Activated CD4-positive, alpha-beta T cell treated with anti-CD3 and anti-CD28 coated beads for 4 hours (primary cell): ENCODE results near the gene DGCR6L.
"Not testable (repeated sequence)": the region's sequence is repeated elsewhere in the genome, so short reads cannot be mapped to it uniquely, and the experiment has no call there.

ENCODE experiments used
- DNase-seq, 2 donors: peaks; one replicate each; pipeline ENCODE4 v3.0.0-alpha.2; 2020

DGCR6L gene

DNA sequence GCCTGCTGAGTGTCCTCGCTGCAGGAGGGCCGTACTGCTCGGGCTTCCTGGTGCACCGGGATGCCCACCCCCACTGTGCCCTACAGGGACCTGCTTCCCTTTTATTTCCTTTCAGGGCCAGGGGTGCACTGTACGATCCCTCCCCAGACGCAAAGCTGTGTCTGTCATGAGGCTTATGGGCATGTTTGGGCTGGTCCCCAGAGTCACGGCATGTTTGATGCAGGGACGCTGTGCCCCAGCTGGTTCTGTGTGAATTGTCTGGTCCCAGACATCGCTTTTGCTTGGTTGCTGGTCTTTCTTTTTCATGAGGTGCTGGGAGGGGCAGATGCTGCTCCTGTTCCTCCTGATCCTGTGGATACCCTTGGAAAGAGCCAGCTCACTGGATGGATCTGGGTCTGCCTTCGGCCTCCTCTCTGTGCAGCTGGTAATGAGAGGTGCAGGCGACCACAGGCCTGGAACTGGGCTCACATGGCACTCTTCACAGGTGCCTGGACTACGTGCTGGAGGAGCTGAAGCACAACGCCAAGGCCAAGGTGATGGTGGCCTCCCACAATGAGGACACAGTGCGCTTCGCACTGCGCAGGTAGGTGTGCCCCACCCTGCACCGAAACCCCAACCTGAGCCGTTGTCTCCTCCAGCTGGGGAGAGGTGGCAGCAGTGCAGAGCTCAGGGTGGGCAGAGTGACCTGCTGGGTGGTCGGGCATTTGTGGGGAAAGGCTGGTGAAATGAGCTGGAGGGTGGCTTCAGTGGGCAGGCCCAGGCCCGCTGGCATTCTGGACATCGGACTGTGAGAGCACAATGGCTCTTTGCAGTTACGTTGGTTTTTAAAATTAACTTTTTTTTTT, 10.8 kb downstream of the DGCR6L start:
- not testable (repeated sequence) for DNase-seq

DNA sequence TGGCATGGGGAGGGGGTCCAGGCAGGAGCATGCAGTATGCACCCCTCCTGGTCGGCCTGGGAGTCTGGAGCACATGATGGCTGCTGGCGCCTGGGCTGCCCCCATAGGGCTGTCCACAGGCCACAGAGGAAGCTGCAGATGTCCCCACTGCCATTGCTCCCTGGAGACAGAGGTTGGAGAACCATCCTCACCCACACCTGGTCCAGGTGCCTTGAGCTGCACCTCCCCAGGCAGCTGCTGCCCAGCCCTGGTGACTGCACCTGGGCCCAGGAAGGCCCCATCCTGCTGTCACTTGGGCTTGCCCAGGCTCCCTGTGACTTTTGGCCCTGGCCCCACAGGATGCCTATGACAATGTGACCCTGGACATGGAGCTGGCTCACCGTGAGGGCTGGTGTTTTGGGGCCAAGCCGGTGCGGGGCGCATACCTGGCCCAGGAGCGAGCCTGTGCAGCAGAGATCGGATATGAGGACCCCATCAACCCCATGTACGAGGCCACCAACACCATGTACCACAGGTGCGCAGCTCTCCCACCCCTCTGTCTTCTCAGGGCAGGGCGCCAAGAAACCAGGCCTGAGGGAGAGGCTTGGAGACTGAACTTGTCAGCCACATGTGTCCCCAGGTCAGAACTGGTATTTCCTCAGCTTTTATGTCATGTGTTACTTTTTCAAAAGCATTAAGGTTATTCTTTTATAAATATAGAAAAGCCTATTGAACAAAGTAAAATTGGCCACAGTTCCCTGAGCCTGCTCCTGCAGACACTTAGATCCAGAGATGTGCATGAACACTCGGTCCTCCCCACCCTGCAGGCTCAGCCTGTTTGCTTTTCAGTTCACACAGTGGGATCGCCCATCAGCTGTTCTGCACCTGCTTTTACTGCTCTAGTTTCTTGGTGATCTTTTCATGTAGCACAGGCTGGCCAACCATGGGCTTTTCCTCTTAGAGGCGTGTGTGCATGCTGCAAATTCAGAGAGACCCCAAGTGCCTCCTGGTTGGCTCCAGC, 12.1 kb downstream of the DGCR6L start:
- DNase-seq: not testable (repeated sequence)

DNA sequence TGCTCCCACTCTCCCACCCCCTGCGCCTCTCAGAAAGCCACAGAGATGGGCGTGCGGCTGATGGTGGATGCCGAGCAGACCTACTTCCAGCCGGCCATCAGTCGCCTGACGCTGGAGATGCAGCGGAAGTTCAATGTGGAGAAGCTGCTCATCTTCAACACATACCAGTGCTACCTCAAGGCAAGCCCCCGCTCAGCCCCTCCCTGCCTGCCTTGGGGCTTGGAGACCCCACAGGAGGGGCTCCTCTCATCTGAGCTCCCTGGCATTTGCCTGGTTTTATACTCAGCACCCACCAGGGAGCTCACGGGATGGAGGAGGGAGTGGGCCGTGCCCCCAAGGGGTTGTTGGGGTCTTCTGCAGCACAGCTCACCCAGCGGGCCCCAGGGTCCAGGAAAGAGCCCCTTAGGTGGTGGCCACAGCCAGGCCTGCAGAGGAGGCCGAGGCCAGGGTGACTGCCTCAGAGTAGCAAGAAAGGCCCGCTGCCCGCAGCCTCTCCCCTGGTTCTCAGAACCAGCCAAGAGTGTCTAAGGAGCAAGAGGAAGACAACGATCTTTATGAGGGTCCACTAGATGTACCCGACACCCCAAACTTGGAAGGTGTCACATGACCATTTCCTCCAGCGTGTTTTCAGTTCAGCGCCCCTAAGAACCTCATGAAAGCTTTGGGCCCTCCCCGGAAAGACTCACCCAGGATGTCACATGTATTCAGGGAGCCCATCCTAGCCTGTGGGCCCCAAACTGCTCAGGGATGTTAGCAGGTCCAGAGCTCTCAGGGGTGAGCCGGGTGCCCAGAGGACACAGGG, 13.0 kb downstream of the DGCR6L start:
- not testable (repeated sequence) for DNase-seq

DNA sequence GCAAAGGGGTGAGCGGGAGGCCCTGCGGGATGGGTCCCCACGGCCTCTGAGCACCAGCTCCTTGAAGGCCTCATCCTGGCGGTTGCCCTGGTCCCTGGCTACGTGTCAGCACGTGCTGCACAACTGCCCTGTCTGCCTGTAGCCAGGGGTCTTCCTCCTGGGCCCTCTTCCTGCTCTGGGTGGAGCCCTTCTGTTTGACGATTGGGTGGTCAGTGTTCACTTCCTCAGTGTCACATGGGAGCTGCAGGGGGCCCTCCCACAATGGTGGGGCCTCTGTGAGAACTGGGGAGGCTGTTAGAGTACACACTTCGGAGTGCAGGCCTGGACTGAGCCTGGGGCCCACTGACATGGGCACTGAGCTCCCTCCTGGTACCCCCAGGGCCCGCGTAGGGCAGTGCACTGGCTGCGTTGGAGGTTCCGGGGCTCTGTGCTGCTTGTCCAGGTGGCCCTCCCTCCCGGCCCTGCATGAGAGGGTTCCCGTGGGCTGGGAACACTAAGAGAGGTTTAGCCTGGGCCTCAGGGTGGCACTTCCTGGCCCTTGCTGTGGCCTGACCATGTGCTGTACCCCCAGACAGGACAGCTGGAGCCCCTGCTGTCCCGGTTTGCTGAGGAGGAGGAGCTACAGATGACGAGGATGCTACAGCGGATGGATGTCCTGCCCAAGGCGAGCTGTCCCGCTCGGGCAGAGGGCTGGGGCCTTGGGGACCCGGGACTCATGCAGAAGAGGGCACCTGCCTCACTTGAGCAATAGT, 13.8 kb downstream of the DGCR6L start:
- no peak for DNase-seq

DNA sequence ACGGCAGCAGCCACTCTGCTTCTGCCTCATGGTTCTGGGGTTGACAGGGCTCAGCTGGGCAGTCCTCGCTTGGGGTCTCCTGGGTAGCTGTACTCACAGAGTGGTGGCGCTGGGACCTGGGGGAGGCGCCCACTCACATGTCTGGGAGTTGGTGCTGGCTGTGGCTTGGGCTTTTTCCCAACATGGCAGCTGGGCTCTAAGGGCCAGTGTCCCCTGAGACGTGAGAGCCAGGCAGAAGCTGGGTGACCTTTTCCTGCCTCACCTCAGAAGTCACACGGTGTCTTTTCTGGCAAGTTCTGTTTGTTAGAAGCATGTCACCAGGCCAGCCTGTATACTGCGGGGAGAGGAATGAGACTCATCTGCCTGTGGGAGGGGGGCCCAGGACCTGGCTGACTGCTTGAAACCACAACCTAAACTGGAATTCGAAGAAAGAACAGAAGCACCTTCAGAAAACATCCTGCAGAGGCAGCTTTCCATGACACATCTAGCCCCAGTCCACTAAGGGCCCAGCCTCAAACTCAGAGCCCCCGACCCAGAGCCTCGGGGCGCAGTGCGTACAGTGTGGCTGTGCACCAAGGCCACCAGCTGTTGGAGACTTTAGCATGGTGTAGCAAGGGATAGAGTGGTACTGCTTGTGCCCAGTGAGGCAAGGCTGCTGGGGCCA, 14.5 kb downstream of the DGCR6L start:
- DNase-seq: not testable (repeated sequence)

DNA sequence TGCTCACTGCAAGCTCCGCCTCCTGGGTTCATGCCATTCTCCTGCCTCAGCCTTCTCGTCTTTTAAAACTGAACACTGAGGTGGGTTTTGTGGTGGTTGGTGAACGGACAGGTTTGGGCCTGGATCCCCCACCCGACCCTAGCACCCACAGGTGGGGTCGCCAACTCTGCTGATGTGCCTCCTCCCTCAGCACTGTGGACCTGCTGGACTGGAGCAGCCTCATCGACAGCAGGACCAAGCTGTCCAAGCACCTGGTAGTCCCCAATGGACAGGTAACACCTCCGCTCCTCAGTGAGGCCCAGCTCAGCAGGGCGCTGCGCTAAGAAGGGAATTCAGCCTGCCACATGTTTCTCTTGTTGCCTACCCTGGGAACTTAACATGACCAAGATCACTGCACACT, 15.2 kb downstream of the DGCR6L start:
- no peak for DNase-seq

DNA sequence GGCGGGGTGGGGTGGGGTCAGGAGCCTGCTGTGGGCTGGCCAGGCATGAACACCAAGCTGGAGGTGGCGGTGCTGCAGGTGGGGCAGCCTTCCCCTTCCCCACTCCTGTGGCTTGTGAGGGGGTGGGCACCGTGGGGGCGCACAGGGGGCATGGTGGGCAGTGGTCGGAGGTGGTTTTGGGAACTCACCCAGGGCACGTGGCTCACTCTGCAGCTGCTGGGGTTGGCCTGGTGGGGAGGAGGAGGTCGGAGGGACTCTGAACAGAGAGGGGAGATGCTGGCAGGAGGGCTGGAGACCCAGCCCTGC, 16.7 kb downstream of the DGCR6L start:
- DNase-seq: not testable (repeated sequence)

DNA sequence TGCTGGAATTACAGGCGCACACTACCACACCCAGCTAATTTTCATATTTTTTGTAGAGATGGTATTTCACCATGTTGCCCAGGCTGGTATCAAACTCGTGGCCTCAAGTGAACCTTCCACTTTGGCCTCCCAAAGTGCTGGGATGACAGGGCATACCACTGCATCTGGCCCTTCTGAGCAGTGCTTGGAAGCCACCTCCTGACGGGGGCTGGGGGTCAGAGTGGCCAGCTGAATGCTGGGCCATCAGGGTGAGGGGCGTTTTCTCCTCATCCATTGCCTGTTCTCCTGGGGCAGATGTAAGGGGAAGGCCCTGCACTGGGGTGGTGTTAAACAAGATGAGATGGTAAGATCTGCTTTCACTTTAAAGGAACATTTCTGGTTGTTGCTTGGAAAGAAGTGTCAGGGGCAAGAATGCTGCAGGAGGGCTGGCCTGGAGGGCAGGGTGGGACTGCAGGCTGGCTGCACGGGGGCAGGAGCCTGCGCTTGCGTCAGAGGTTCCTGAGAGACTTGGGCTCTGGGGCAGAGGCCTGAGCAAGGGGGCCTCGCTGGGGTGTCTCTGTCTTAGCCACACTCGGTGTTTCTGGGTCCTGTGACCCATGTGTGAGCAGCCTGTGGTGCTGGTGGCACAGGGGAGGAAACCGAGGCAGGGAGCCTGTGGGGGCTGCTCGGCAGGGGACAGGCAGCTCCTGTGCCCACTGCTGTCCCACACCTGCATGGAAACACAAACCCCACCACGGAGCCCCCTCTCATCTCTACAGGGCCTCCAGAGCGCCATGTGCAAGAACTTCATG, 17.2 kb downstream of the DGCR6L start:
- DNase-seq: no peak

DNA sequence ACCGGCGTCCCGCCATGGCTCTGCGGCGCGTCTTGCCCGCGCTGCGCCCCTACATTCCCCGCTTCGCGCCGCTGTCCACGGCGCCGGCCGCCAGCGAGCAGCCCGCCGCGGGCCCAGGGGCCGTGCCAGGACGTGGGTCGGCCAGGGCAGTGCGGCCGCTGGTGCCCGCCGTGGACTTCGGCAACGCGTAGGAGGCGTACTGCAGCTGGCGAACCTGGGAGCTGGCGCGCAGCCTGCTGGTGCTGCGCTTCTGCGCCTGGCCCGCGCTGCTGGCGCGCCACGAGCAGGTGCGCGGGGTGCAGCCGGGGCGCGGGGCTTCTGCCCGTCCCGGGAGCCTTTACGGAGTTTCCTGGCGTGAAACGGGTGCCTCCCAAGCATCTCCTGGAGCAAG, 20.1 kb downstream of the DGCR6L start:
- no peak for DNase-seq

DNA sequence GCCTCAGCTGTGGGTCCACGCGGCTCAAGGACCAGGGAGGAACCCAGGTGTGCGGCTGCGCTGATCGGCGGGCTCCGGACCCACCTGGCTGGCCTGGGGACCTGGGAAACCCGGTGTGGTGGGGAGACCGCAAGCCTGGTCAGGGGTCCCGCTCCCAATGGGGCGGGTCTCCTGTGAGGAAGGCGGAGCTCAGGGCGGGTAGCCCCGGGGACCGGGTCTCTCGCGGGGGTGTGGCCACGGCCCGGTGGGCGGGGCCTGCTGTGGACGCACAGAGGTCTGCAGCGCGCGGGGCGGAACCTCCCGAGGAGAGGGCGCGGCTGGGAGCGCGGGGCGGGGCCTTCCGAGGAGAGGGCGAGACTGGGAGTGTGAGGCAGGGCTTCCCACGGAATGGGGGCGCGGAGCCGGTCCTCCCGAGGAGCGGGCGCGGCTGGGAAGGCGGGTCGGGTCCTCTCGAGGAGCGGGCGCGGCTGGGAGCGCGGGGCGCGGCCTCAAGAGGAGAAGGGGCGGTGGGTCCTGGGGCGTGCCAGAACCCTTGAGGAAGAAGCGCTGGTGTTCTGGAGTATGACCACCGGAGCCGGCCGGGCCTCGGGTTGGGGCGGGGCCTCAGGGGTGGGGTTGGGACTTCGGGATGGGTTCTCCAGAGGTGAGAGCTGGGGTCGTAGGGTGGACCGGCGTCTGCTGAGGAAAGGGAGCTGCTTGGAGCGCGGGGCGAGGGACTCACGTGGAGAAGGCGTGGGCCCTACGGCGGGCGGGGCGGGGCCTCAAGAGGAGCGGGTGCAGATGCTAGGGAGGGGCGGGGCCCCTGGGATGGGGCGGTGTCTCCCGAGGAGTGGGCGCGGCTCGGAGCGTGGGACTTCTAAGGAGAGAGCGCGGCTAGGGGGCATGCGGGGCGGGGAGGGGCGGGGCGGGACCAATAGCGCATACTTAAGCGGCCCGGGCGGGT, 20.8 kb downstream of the DGCR6L start:
- DNase-seq: peak; percentile 94 to 95

DNA sequence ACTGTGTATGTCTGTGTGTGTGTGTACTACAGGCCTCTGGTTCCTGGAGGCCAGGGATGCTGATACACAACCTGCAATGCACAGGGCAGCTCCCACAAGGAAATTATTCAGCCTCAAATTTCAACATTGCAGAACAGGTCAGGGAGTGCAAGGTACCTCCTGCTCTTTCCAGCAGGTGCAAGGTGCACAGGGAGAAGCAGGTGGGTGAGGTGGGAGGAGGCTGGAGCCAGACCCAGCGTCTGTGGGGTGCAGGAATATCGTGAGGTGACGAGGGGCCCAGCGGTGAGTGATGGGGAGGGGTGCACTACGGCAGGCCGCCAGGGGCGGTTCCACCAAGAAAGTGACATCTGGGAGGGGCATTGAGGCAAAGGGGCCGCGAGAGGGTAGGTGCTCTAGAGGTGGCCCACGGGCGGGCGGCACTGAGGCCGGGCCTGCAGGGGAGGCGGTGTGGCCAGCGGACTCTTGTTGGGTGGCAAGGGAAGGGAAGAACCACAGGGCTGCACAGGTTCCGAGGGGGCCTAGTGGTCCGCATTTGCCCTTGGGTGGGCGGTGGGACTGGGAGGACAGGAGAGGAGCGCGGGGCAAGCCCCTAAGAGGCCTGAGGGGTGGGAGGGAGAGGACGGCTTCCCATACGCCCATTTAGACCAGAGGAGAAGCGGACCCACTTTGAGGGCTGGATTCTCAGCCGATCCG, 21.6 kb downstream of the DGCR6L start:
- no peak for DNase-seq

DNA sequence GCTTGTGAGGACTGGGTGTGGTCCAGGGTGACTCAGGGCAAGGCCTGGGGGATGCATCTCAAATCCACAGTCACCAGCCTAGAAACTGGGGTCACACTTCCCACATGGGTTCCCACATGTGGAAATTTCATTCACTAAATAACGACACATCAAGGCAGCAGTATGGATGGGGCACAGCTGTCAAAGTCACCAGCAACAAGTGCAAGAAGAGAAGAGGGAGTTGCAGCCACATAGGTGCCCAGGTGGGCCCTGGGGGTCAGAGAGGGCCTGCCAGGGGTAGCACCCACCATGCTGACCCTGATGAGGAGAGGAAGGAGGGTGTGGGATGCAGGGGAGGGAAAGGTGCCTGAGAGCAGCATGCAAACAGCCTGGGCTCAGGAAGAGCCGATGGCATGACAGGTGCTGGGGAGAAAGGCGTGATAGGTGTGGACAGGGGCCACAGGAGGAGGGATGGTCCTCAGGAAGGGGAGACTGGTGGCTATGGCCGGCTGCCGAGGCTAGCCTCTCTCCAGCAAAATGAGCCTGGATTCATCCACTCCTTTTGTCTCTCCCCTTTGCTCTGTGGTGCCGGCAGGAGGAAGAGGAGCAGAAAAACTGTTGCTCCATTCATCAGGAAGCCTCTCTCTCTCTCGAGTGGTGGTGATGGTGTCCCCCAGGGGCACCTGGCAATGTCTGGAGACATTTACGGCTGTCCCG, 22.3 kb downstream of the DGCR6L start:
- DNase-seq: no peak

DNA sequence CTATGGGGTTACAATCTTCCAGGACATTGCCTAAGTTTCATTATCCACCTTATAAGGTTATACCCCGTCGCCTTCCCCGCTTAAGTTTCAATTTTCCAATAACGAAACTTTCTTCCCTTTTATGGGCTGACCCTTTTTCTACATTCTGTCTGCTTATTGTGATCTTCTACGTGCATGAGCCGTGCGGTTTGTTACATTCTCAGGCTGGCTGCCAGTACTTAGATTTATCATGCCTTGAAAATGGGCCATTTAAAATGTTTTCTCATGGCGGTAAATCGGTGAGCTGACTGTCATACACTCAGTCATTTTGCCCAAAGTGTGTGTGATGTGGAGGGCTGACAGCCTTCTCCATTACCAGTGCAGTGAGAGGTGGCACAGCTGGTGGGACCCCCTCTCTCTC, 23.3 kb downstream of the DGCR6L start:
- DNase-seq: no peak

DNA sequence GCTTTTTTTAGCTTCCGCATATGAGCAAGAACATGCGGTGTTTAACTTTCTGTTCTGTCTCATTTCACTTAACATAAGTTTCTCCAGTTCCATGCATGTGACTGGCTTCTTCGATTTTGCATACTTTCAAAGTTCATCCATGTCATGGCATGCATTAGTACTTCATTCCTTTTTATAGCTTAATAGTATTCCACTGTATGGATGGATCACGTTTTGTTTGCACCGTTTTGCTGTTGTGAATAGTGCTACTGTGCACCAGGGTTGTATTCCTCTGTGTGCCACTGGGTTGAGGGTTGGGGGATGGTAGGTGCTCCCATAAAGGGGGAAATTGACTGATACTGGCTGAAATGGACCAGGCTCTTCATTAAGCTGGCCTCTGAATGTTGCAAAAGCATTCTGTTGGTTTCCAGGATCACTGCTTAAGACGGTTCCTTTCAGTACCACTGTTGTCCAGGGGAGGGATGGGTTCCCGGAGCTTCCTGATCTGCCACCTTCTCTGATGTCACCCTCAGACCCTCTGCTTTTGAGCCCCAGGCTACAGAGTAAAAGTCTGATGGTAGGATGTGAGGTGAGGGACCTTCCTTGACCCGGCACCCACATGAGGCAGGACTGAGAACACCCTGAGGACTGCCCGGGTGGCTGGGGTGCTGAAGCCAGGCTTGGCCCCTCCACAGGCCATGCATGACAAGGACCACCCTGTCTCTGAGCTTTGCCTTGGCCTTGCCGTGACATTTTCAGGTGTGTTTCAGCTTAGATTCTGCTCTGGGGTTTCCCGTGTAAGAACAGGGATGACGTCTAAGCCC, 24.4 kb downstream of the DGCR6L start:
- no peak for DNase-seq

DNA sequence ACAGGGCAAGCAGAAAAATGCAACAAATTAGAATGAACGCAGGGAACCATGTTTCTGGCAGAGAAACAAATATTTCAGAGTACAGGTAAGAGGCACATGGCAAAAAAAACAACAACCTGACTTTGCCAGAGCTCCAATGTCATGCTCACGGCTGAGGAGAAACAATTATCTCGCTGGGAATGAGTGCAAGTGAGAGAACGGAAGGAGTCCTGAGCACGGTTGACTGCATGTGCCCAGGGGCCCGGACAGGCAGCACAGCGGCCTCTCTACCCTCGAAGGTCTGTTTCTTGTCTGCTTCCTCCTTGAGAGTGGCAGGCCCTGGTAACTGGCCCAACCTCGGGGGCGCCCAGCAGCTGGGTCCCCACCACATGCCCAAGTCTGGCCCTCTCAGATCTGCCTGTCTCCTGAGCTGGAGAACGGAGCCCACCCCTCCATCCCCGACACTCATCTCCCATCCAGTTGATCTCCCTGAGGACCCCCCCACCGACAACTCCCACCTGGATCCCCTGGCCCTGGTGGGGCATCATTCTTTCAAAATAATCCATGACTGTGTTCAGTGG, 27.1 kb downstream of the DGCR6L start:
- no peak for DNase-seq

DNA sequence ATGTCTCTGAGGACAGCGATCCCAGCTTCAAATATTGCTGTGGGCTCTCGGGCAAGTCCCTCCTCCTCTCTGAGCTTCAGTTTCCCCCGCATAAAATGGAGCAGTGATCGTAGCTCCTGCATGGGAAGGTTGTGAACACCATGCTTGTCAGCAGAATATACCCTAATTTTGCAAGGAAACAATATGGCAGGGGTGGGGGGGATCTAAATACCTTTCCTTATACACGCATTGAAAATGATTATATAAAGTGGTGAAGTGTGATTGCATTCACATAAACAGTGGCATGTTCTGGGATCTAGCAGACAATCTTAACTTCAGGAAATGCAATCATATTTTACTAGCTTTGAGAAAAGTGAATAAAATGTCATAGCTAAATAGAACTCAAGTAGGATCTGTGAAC, 27.8 kb downstream of the DGCR6L start:
- DNase-seq: no peak

DNA sequence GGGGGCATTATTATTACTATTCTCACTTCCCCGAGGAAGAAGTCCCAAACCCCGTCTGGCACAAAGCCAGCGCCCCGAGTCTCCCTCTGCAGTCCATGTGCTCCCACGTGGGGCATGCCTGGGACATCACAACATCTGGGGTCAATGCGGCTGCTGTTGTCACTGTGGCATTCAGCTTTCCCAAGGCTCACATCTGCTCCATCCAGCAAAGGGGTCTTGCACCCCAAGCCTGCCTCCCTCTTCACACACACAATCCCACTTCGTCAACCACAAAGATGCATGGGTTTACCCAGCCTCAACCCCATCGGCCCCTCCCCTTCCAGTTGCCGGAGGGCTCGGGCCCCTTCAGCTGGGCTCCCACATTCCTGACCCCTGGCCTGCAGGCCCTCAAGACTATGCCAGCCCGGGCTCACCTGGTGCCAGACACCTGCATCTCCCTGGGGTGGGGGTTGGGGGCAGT, 28.2 kb downstream of the DGCR6L start:
- DNase-seq: no peak
